Middle frontal gyrus (tissue), 1 donor: ENCODE data around the gene FGFRL1.

Experiments used
- DNase-seq: peaks from one replicate; pipeline ENCODE4 v3.0.0-alpha.2; 2015; ENCODE audit warnings: low spot score; ENCODE audit errors: extremely low spot score

The FGFRL1 gene

DNA sequence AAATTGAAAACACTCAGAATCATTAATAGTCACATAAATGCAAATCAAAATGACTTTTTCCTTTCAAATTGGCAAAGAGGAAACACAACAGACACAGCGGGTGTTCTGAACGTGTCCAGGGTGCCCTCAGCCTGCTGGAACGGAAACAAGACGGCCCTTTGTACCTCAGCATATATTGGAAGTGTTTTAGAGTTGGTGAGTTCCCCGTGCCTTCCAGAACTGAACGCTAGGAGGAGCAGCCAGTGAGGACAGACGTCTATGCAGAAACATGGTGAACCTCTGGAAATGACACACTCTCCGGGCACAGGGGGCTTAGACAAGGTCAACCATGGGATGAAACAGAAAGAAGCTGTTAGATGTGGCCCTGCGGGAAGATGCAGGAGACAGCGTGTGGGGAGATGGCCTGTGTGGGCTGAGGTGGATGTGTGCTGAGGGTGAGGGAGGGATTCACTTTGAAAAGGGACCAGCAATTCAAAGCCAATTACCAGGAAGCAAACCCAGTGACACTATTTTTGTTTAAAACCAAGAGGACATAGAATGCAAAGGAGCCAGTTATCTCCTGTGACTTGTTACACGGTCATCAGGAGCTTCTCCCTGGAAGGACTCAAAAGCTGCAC lies 61.5 kb downstream of the FGFRL1 start:
- DNase-seq = no peak

DNA sequence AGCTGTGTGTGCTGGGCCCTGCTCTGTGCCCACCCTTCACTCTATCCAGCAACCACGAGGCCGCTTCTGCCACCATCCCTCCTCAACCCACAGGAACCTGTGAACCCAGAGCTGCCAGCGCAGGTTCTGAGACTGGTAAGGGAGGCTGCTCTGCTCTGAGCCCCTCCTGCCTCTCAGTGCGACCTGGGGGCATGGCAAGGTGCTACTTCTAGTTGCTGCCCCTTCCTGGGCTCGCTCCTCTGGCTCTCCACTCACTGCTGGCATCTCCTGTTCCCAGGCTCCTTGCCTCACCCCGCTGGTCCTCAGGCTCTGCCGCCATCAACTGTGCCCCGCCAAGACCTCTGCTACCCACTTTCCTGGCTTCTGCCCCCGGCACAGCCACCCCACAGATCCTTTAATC lies 62.7 kb downstream of the FGFRL1 start:
- DNase-seq = no peak

DNA sequence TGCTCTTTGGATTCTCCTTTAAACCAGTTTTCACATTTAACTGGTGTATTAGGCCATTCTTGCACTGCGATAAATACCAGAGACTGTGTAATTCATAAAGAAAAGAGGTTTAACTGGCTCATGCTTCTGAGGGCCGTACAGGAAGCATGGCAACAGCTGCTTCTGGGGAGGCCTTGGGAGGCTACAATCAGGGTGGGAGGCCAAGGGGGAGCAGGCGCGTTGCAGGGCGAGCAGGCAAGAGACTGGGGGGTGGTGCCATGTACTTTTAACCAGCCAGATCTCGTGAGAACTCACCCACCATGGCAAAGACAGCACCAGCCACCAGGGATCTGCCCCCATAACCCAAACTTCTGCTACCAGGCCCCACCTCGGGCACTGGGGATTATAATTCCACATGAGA lies 63.8 kb downstream of the FGFRL1 start:
- DNase-seq = no peak

DNA sequence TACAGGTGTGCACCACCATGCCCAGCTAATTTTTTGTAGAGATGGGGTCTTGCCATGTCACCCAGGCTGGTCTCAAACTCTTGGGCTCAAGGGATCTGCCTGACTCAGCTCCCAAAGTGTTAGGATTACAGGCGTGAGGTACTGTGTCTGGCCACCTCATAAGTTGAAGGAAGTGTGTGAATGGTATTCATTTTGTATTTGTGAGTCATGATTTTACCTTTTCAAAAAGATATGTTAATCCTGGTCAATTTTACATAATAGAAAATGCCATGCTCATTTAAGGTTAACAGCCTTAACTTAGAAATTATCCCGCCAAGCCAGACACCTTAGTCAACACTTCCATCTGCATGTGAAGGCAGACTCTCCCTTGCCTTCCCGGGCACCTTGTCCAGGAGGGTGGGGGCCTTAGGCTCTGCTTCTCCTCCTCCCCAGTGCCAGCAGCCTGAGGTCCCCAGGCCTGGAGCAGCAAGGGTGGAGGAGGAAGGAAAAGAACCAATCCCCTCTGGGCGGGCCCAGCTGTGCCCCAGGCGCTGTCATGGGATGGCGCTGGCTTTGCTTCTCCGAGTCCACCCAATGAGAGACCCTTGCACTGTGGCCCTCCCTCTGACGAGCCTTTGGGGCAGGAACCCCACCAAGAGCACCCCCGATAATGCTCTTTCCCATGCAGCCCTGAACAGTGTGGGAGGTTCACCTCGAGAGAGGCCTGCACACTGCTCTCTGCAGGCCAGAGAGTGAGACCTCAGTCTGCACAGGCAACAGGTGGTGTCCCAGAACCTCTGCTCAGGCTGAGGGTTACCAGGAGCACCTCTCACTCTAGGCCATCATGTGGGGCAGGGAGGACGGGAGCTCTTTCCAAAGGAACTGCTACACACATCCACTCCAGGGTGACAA lies 64.6 kb downstream of the FGFRL1 start:
- no peak for DNase-seq
